GM06990 (cell line): Measurements from ENCODE around the gene CFAP100.

Experiments
- DNase-seq: peaks from one replicate; pipeline ENCODE4 v3.0.0-alpha.2; 2011; ENCODE audit not compliant: insufficient read length; ENCODE audit errors: extremely low read depth
- H3K27me3 ChIP-seq: replicated peaks from 2 replicates; pipeline ENCODE4 v1.6.0; 2011; ENCODE audit warnings: low read length; ENCODE audit not compliant: control insufficient read depth, insufficient read depth
- H3K36me3 ChIP-seq: 2 replicates; pipeline ENCODE4 v1.5.1; 2011; ENCODE audit warnings: low read length; ENCODE audit not compliant: control insufficient read depth, insufficient read depth
- H3K4me3 ChIP-seq: replicated peaks from 2 replicates; pipeline ENCODE4 v1.5.1; 2011; ENCODE audit warnings: low read depth, mild to moderate bottlenecking, control low read depth, low read length
- TF ChIP-seq, protein P1 (sequence below): IDR thresholded peaks from 2 replicates; pipeline ENCODE4 v1.5.1; 2011; ENCODE audit warnings: low read length, control low read depth, mild to moderate bottlenecking, inconsistent platforms; ENCODE audit not compliant: insufficient read depth, poor library complexity, severe bottlenecking

The CFAP100 gene

DNA sequence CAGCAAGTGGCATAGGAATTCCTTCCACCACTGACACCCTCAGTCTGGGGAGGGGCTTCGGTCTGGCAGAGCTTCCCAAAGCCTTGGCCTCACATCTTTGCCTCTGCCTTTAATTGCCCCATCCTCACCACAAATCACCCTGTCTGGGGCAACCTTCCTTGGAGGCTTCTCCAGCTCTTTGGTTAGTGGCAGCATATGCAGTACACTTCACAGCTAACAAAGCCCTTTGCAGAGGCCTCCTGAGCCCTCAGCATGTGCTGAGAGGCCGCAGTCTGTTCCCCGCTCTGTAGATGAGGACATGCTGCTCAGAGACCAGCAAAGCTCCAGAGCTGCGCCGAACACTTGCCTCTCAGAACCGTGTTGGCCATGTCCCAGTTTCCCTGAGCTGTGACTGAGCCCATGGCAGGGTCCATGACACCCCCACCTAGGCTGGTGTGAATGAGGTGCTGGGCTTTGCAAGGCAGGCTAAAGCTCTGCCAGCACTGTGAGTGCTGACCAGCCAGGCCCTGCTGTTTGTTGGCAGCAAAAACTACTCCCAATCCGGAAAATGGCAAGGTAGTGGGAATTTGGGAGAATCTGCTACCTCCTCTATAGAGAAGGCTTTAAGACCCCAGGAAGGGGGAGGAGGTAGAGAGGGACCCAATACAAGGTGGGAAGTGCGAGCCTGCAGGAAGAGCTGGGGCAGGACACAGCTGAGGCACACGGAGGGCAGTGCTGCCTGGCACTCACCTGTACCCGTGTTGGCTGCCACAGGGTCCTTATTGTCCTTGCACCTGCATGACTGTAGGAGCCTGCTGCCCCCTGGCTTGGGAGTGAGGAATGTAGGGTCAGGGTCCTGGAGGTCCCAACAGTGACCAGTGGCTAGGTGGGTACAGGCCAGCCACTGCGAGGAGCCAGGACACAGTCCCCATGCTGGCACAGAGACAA lies 29.1 kb upstream of the CFAP100 start:
- TF ChIP-seq, protein P1, sequence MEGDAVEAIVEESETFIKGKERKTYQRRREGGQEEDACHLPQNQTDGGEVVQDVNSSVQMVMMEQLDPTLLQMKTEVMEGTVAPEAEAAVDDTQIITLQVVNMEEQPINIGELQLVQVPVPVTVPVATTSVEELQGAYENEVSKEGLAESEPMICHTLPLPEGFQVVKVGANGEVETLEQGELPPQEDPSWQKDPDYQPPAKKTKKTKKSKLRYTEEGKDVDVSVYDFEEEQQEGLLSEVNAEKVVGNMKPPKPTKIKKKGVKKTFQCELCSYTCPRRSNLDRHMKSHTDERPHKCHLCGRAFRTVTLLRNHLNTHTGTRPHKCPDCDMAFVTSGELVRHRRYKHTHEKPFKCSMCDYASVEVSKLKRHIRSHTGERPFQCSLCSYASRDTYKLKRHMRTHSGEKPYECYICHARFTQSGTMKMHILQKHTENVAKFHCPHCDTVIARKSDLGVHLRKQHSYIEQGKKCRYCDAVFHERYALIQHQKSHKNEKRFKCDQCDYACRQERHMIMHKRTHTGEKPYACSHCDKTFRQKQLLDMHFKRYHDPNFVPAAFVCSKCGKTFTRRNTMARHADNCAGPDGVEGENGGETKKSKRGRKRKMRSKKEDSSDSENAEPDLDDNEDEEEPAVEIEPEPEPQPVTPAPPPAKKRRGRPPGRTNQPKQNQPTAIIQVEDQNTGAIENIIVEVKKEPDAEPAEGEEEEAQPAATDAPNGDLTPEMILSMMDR: no peak
- Histone ChIP-seq H3K27me3 (peaks cover under 1% of the 10 kb centered on the region; the same call in 1 of the 2 replicates), H3K4me3 (no peak overlapping the region), H3K36me3 (no peaks in the 10 kb centered on the region)
- no peak for DNase-seq

DNA sequence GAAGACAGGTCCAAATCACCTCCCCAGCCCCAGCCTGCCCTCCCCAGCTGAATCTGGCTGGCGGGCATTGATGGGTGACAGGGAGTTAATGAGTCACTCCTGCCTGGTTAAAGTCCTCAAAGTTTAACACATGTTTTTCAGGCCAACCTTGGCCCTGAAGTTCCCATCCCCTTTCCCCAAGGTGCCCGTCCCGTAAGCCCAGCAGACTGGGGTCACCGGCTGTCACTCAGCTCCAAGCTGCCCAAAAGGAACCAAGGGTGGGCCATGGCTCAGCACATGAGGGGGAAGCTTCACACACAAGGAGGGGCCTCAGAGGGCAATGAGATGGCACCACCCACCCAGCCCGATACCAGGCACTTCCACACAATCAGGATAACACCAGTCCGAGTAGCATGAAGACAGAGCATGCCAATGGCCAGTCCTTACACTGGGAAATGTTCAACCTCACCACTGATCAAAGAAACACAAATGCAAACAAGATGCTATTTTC lies 27.3 kb upstream of the CFAP100 start:
- DNase-seq: no peak
- H3K4me3 ChIP-seq: no peak overlapping the region
- H3K36me3 ChIP-seq: no peaks in the 10 kb centered on the region
- TF ChIP-seq, protein P1: no peak
- no peaks in the 10 kb centered on the region for H3K27me3 ChIP-seq

DNA sequence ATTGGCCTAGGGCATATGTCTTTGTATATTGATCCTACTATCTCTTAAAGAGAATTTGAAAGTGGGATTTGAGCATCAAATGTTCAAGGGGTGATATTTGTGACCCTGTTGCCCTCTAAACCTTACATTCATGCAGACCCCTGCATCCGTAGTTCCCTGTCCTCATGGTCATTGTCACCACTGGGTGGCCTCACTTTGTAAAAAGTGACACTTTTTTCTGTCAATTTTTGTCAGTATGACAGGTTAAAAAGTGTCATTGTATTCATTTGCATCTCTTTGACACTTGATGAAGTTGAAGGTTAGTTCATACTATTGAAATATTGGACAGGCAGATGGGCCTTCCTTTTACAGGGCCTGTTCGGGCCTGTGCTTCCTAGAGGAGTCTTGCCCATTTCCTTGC lies 25.2 kb upstream of the CFAP100 start:
- H3K27me3 ChIP-seq: no peaks in the 10 kb centered on the region

DNA sequence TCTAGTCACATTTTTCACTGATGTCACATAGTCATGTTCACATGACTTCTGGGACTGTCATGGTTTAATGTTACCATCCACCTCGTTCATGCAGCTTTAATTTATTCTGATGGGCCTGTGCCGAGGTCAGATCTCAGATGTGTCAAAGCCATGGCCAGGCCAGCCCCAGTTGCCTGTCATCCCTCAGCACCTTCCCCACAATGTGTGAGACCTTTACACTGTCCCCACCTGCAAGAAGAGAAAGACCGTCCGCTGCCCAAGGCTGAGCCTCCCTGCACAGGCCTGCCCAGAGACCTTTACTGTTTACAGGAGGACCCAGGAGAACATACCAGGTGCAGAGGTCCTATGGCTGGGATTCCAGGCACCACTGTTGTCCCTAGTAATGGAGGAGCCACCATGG lies 24.7 kb upstream of the CFAP100 start:
- no peaks in the 10 kb centered on the region for H3K36me3 ChIP-seq
- no peak for DNase-seq

More for the DNA sequence above, 25.2 kb upstream of the CFAP100 start:
- TF ChIP-seq, protein P1: no peak
- Histone ChIP-seq H3K36me3 (no peaks in the 10 kb centered on the region), H3K4me3 (no peak overlapping the region)
- DNase-seq: no peak

DNA sequence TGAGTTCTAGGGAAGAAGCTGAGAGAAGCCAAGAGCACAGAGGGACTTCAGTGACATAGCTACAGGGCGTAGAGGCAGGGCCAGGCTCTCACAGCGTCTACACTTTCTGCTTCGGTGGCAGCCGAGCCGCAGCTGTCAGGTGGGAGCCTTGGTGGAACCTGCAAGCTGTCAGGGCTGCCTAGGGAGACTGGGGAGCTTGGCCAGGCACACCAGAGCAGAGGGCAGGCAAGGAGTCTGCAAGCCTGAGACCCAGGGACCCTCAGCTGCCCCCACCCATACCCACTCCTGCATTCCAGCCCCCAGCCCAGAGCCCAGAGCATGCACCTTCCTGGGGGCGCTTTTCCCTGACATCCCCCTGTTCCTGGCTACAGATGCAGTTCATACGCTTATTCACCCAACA lies 24.1 kb upstream of the CFAP100 start:
- no peak for DNase-seq
- H3K27me3 ChIP-seq: no peaks in the 10 kb centered on the region
- no peak overlapping the region for H3K4me3 ChIP-seq
- H3K36me3 ChIP-seq: no peaks in the 10 kb centered on the region
- TF ChIP-seq, protein P1: no peak

More for the DNA sequence above, 24.7 kb upstream of the CFAP100 start:
- H3K4me3 ChIP-seq: no peak overlapping the region
- H3K27me3 ChIP-seq: no peaks in the 10 kb centered on the region
- TF ChIP-seq, protein P1: no peak
